GM06990 (cell line): ENCODE measurements around the gene BEGAIN.

Experiments
- DNase-seq: peaks from one replicate; pipeline ENCODE4 v3.0.0-alpha.2; 2011; ENCODE audit not compliant: insufficient read length; ENCODE audit errors: extremely low read depth
- H3K27me3 ChIP-seq: replicated peaks from 2 replicates; pipeline ENCODE4 v1.6.0; 2011; ENCODE audit warnings: low read length; ENCODE audit not compliant: control insufficient read depth, insufficient read depth
- H3K36me3 ChIP-seq: 2 replicates; pipeline ENCODE4 v1.5.1; 2011; ENCODE audit warnings: low read length; ENCODE audit not compliant: control insufficient read depth, insufficient read depth
- H3K4me3 ChIP-seq: replicated peaks from 2 replicates; pipeline ENCODE4 v1.5.1; 2011; ENCODE audit warnings: low read depth, mild to moderate bottlenecking, control low read depth, low read length
- CTCF ChIP-seq: IDR thresholded peaks from 2 replicates; pipeline ENCODE4 v1.5.1; 2011; ENCODE audit warnings: low read length, control low read depth, mild to moderate bottlenecking, inconsistent platforms; ENCODE audit not compliant: insufficient read depth, poor library complexity, severe bottlenecking

Gene BEGAIN

GRCh38 chr14:100608586-100609330, 21.5 kb upstream of the BEGAIN start:
- H3K36me3 ChIP-seq = no peaks in the 10 kb centered on the region
- no peak for TF ChIP-seq CTCF
- no peak overlapping the region for H3K4me3 ChIP-seq
- H3K27me3 ChIP-seq = no peaks in the 10 kb centered on the region; the same call in none of the 2 replicates
- no peak for DNase-seq

- H3K36me3 ChIP-seq = no peaks in the 10 kb centered on the region
- H3K27me3 ChIP-seq = no peaks in the 10 kb centered on the region; the same call in none of the 2 replicates
- no peak for TF ChIP-seq CTCF
- H3K4me3 ChIP-seq = no peak overlapping the region
- DNase-seq = no peak
Measured at GRCh38 chr14:100608064-100608463, 20.8 kb upstream of the BEGAIN start.

GRCh38 chr14:100607611-100607956, 20.4 kb upstream of the BEGAIN start:
- Histone ChIP-seq H3K36me3 (no peaks in the 10 kb centered on the region), H3K4me3 (no peak overlapping the region), H3K27me3 (no peaks in the 10 kb centered on the region; the same call in none of the 2 replicates)
- TF ChIP-seq CTCF = no peak
- DNase-seq = no peak

- TF ChIP-seq CTCF = no peak
- no peaks in the 10 kb centered on the region; the same call in none of the 2 replicates for H3K27me3 ChIP-seq
- DNase-seq = no peak
- no peak overlapping the region for H3K4me3 ChIP-seq
- no peaks in the 10 kb centered on the region for H3K36me3 ChIP-seq
Measured at GRCh38 chr14:100606687-100607610, 19.7 kb upstream of the BEGAIN start.

- Histone ChIP-seq H3K4me3 (no peak overlapping the region), H3K27me3 (no peaks in the 10 kb centered on the region; the same call in none of the 2 replicates), H3K36me3 (no peaks in the 10 kb centered on the region)
- TF ChIP-seq CTCF = no peak
- DNase-seq = no peak
Measured at GRCh38 chr14:100605706-100606686, 18.8 kb upstream of the BEGAIN start.
